Measurements from ENCODE around the gene ATP6V1G1. TPM values are rescaled to one million over a fixed set of nuclear protein-coding genes. Genes with fewer than 3 reads are reported as not detected.
A peak's percentile ranks its signal among the peaks of the same experiment; 100 is the strongest.

The ATP6V1G1 gene
- total RNA-seq, 1 experiment from 2014 or later, result 87.1 TPM

DNA sequence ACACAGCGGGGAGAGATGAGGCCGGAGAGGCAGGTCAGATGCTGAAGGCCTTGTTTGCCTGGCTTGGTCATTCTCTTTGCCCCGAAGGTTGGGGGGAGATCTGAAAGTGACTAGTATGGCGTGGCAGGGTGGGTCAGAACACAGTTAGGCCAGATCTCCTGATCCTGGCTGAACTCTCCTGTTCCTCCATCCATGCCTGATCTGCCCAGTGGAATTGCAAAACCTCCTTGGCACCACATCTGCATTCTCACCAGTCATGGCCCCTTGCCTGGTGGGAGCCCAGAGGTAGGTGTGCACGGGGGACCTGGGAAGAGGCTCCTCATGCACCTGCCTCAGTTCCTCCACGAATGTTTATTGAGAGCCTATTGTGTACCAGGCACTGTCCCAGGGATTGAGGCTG is 46.8 kb downstream of the ATP6V1G1 start:
- ChIA-PET POLR2A (interaction anchor here (0.6 to 0.9 kb wide), 2 partner anchors 127 to 133 kb away, joined by 3 read pairs; no protein-coding TSS in a partner anchor), CTCF (interaction anchor here (1.6 kb wide), 1 partner anchor 19 kb away, joined by 9 read pairs; no protein-coding TSS in a partner anchor)
- H3K4me3 Mint-ChIP-seq (ENCODE audit: unreplicated experiment), result no peak overlapping the region
- no peaks in the 10 kb centered on the region for H3K27me3 Mint-ChIP-seq (ENCODE audit: insufficient read depth, unreplicated experiment)
- no peak overlapping the region for H3K27ac Mint-ChIP-seq (ENCODE audit: low read depth, unreplicated experiment)
- TF ChIP-seq CTCF (IDR thresholded peaks at IDR 0.05; ENCODE audit: unreplicated experiment), result no peak
- intact Hi-C loops (cut with micrococcal nuclease), result no loop called here
- peaks cover 19% of the 10 kb centered on the region for H3K36me3 Mint-ChIP-seq (ENCODE audit: insufficient read depth, unreplicated experiment)
- no peaks in the 10 kb centered on the region for H3K4me1 Mint-ChIP-seq (ENCODE audit: insufficient read depth, unreplicated experiment)
- no peak for DNase-seq (ENCODE audit: unreplicated experiment)
- no TSS peak for BruUV-seq (replicated peaks)
- no peaks in the 10 kb centered on the region for H3K9me3 Mint-ChIP-seq (ENCODE audit: unreplicated experiment)

DNA sequence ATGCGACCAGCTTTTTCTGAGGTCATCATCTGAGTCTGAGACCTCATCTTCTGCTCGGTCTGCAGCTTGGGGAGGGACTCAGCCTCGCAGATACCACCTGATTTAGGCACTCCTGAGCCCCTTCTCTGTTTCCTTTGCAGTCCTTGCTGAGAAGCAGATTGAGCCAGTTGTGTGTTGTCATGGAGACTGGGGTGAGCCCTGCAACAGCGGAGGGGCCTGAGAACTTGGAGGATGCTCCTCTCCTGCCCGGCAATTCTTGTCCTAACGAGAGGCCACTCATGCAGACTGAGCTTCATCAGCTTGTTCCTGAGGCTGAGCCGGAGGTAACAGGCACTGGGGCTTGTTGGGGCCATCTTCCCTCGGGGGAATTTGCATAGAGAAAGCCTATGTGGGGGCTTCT is 50.8 kb downstream of the ATP6V1G1 start:
- no TSS peak for BruUV-seq (replicated peaks)
- ChIA-PET POLR2A (interaction anchor here (1.2 to 1.3 kb wide), 2 partner anchors 13 to 51 kb away, joined by 3 read pairs; partner anchors contain the start of gene ATP6V1G1), CTCF (interaction anchor here (1.0 to 3.7 kb wide), 2 partner anchors 14 to 204 kb away, joined by 4 to 25 read pairs; no protein-coding TSS in a partner anchor)
- no peak for TF ChIP-seq CTCF (IDR thresholded peaks at IDR 0.05; ENCODE audit: unreplicated experiment)
- Mint-ChIP-seq H3K4me3 (ENCODE audit: unreplicated experiment) (no peak overlapping the region), H3K27me3 (ENCODE audit: insufficient read depth, unreplicated experiment) (no peaks in the 10 kb centered on the region), H3K9me3 (ENCODE audit: unreplicated experiment) (no peaks in the 10 kb centered on the region), H3K36me3 (ENCODE audit: insufficient read depth, unreplicated experiment) (peaks cover 28% of the 10 kb centered on the region), H3K4me1 (ENCODE audit: insufficient read depth, unreplicated experiment) (no peaks in the 10 kb centered on the region), H3K27ac (ENCODE audit: low read depth, unreplicated experiment) (no peak overlapping the region)
- no peak for DNase-seq (ENCODE audit: unreplicated experiment)
- intact Hi-C loops (cut with micrococcal nuclease), result no loop called here

DNA sequence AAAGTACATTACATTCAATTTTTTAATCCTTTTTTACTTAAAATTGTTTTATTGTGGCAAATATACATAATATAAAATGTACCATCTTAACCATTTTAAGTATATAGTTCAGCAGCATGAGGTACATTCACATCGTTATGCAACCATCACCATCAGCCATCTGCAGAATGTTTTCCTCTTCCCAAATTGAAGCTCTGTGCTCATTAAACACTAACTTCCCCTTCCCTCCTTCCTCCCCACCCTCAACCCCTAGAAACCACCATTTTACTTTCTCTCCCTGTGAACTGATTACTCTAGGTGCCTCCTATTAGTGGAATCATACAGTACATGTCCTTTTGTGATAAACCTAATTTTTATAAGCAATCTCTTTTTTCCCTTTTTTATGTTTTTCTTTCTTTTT is 54.4 kb downstream of the ATP6V1G1 start:
- CTCF ChIA-PET, result interaction anchor here (0.6 to 1.4 kb wide), 2 partner anchors 48 to 207 kb away, joined by 3 to 5 read pairs; no protein-coding TSS in a partner anchor
- no TSS peak for BruUV-seq (replicated peaks)
- peaks cover 37% of the 10 kb centered on the region for H3K36me3 Mint-ChIP-seq (ENCODE audit: insufficient read depth, unreplicated experiment)
- DNase-seq (ENCODE audit: unreplicated experiment), result no peak
- intact Hi-C loops (cut with micrococcal nuclease), result no loop called here
- H3K27ac Mint-ChIP-seq (ENCODE audit: low read depth, unreplicated experiment), result peak overlapping the region; percentile 28
- H3K4me1 Mint-ChIP-seq (ENCODE audit: insufficient read depth, unreplicated experiment), result no peaks in the 10 kb centered on the region
- POLR2A ChIA-PET, result no interaction called here
- no peaks in the 10 kb centered on the region for H3K9me3 Mint-ChIP-seq (ENCODE audit: unreplicated experiment)
- TF ChIP-seq CTCF (IDR thresholded peaks at IDR 0.05; ENCODE audit: unreplicated experiment), result no peak
- no peak overlapping the region for H3K4me3 Mint-ChIP-seq (ENCODE audit: unreplicated experiment)
- H3K27me3 Mint-ChIP-seq (ENCODE audit: insufficient read depth, unreplicated experiment), result no peaks in the 10 kb centered on the region

GRCh38 chr9:114643001-114643400 is 55.4 kb downstream of the ATP6V1G1 start:
- Mint-ChIP-seq H3K4me1 (ENCODE audit: insufficient read depth, unreplicated experiment) (no peaks in the 10 kb centered on the region), H3K9me3 (ENCODE audit: unreplicated experiment) (no peaks in the 10 kb centered on the region), H3K4me3 (ENCODE audit: unreplicated experiment) (no peak overlapping the region), H3K36me3 (ENCODE audit: insufficient read depth, unreplicated experiment) (peaks cover 36% of the 10 kb centered on the region), H3K27me3 (ENCODE audit: insufficient read depth, unreplicated experiment) (no peaks in the 10 kb centered on the region), H3K27ac (ENCODE audit: low read depth, unreplicated experiment) (no peak overlapping the region)
- ChIA-PET CTCF (interaction anchor here (1.4 to 3.0 kb wide), 3 partner anchors 10 to 208 kb away, joined by 5 to 22 read pairs (median 5); no protein-coding TSS in a partner anchor), POLR2A (no interaction called here)
- no peak for TF ChIP-seq CTCF (IDR thresholded peaks at IDR 0.05; ENCODE audit: unreplicated experiment)
- BruUV-seq (replicated peaks), result no TSS peak
- no peak for DNase-seq (ENCODE audit: unreplicated experiment)
- intact Hi-C loops (cut with micrococcal nuclease), result no loop called here
